ENCODE results near the gene NOXO1. TPM values are rescaled to one million over a fixed set of nuclear protein-coding genes. Genes with fewer than 3 reads are reported as not detected.

NOXO1 gene
- total and polyA plus RNA-seq, 9 of the 15 experiments (the other 6 are each of a cell fraction or from before 2014, with no cell fraction given), result not detected

GRCh38 chr16:1991948-1992703 lies 10.9 kb upstream of the NOXO1 start (continued):
- TF ChIP-seq MGA (IDR thresholded peaks at IDR 0.05) (peak; percentile 94), GTF3C2 (IDR thresholded peaks at IDR 0.05; ENCODE audit: borderline replicate concordance, extremely low read depth, insufficient read length) (no peak), CREB1 (IDR thresholded peaks at IDR 0.05) (no peak; the same call in 1 of the 2 replicates), CREB1 (CRISPR knock-in tag; IDR thresholded peaks at IDR 0.05) (peak; percentile 35), ZNF655 (CRISPR knock-in tag; IDR thresholded peaks at IDR 0.05) (no peak), KDM2B (CRISPR knock-in tag; IDR thresholded peaks at IDR 0.05) (no peak), ETS2 (tag; IDR thresholded peaks at IDR 0.05; ENCODE audit: borderline replicate concordance, poor library complexity, severe bottlenecking) (no peak), ZNF134 (CRISPR knock-in tag; conservative IDR thresholded peaks at IDR 0.05) (no peak), ZNF217 (CRISPR knock-in tag; IDR thresholded peaks at IDR 0.05) (no peak), KHSRP (IDR thresholded peaks at IDR 0.05) (no peak), ARHGAP35 (IDR thresholded peaks at IDR 0.05; ENCODE audit: partially characterized antibody) (no peak), NCOA1 (IDR thresholded peaks at IDR 0.05; ENCODE audit: low read depth) (no peak), HEY1 (CRISPR knock-in tag; IDR thresholded peaks at IDR 0.05; ENCODE audit: borderline replicate concordance) (no peak)

All from K562 (cell line).